Measurements from ENCODE around the gene CLRN3. TPM values are rescaled to one million over a fixed set of nuclear protein-coding genes. Genes with fewer than 3 reads are reported as not detected.

The CLRN3 gene
- total RNA-seq, 1 donor from 2014 or later, result not detected

DNA sequence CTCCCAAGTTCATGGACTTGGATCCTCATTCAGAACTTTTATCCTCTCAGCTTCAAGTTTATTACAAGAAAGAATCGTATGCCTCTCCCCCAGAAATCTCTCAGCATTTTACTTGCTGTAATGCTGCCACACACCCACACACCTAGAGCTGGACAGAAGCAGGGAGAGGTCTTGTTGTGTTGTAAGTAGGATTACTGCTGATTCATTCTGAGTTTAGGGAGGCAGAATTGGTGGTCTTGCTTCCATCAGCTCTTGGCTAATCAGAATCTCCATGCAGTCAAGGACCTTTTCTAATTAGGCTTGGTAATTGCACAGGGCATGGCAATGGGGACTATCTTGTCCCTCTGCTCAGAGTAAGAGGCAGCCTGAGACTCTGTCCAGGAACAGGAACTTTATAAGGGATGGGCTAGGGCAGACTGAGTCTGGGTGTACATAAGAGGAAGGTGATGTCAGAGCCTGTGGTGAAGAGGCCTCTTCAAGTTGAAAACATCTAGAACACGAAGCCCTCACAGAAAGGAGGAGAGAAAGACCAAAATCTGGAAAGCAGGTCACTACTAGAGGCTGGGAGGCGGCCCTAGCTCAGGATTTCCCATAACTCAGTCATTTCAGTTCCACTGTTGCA, 7.1 kb upstream of the CLRN3 start:
- no peak for DNase-seq

DNA sequence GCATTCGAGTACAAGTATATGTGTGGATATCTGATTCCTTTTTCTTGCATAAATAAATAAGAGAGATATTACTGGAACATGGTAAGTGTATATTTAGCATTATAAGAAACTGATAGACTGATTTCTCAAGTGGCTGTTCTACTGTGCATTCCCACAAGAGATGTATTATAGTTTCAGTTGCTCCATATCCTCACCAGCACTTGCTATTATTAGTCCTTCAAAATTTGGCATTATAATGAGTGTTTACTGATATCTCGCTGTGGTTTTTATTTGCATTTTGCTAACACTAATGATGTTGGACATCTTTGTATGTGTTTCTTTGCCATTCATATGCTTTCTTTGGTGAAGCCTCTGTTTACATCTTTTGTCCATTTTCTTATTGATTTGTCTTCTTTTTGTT, 4.4 kb upstream of the CLRN3 start:
- no peak for DNase-seq

DNA sequence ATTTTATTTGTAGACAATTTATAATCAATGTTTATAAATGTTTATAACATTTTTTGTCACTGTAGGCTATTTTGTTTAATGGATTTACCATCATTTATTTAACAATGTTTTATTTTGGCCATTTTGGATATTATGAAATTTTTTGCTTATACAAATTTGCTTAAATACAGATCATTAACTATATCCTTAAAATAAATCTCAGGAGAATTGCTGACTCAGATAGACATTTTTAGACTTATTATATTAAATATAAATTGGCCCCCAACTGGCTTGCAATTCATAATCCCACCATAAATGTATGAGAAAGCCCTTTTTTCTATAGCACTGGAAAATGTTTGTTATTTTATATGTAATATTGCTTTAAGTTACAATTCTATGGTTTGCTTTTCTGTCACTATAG, 3.8 kb upstream of the CLRN3 start:
- DNase-seq, result no peak

DNA sequence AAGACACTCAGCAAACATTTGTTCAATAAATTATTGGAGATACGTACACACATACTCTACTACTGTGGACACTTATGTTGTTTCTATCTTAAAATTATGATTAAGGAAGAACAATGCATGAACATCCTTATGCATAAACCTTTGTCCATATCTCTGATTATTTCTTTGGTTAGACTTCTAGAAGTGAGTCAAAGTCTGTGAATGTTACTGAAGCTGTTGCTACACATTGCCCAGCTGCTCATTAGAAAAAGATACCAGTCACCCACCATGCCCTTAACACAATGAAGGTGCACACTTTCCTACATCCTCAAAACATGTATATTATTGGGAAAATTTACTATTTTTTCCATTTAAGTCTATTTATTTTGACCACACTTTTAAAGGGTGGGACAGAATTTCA, 1.4 kb upstream of the CLRN3 start:
- no peak for DNase-seq

DNA sequence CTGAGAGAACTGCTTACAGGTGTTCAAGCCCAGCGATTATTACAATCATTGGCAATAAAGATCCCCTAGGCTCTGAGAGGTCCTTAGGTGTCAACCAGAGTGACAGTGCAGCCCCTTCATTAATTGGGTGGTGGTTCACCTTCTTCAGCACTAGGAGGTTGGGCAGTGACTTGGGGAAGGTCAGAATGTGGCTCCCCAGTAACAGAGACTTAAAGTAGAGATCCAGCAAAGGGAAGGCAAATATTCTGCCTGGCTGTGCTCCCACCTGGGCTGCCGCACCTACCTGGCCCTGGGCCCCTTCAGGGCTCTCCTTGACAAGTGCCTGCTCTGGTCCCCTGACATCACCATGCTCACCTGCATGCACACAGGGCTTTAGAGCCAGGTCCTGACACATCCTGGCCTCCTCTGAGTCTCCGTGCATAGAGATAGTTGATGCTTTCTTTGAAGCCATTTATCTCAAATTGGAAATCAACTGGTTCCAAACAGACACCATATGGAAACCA, 1.9 kb downstream of the CLRN3 start:
- DNase-seq, result no peak

DNA sequence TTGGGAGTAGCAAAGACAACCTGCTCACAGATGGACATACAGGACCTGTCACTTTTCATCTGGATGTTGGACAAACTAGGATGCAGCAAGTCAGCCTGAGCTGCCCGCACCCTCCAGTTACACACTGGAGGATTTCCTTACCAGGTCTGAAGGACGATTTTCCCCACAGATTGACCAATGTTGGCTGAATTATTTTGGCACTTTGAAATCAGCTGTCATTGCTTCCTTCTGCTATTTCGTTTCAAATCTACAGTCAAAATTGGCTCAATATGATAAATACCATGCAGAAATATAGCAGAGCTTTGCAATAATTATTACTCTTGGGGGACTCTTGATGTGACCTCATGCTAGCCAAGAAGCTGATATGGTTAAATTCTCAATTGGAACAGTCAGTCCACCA, 2.5 kb downstream of the CLRN3 start:
- no peak for DNase-seq

DNA sequence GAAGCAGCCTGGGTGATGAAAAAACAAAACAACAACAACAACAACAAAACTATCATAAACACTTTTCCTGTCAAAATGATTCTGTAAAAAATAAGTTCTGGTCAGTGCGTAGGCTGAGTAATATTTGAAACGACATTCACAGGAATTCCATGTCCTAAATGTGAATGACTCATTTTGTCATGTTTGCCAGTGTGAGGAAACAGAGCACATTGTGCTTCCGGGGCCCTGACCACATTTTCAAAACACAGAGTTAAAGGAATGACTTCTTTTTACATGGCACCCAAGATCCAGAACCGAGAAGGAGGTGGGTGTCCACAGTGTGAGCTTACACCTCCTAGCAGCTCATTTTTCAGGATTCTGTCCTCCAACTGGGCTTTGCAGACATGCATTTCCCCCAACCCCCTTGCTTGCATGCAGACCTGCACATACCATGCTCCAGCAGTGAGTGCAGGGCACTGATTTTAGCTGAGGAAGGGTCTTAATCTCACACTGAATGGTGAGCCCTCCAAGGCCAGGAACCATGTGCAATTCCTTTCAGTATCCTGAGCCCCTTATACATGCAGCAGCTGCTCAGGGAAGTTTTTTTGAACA, 3.0 kb downstream of the CLRN3 start:
- no peak for DNase-seq

DNA sequence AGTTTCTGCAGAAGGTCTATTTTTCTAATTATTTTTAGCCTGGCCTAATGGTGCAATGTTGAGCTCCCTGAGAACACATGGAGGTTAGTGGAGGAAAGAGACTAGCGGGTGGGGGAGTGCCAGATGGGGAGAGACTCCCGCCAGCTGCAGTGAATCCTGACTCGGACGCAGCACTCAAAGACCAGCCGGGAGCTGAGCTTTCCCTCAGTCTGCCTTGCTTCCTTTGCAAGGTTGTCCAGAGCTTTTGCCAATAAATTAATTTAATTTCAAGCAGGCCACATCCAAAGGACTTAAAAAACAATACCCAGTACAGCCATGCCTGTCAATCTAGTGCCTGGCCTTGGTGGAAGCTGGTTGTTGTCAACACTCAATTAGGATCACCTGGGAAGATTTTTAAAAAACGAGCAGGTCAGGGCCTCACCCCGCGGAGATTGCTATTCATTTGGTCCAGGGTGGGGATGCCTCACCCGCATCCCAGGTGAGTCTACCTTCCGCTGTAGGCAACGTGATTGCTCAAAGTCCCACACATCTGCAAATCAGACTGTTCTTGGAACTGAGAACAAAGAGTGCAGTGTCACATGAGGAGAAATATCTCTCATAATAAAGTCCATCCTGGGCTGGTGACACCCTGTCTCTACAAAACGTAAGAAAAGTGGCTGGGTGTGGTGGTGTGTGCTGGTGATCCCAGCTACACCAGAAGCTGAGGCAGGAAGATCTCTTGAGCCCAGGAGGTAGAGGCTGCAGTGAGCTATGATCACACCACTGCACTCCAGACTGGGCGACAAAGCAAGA, 4.0 kb downstream of the CLRN3 start:
- DNase-seq, result peak; percentile 59

DNA sequence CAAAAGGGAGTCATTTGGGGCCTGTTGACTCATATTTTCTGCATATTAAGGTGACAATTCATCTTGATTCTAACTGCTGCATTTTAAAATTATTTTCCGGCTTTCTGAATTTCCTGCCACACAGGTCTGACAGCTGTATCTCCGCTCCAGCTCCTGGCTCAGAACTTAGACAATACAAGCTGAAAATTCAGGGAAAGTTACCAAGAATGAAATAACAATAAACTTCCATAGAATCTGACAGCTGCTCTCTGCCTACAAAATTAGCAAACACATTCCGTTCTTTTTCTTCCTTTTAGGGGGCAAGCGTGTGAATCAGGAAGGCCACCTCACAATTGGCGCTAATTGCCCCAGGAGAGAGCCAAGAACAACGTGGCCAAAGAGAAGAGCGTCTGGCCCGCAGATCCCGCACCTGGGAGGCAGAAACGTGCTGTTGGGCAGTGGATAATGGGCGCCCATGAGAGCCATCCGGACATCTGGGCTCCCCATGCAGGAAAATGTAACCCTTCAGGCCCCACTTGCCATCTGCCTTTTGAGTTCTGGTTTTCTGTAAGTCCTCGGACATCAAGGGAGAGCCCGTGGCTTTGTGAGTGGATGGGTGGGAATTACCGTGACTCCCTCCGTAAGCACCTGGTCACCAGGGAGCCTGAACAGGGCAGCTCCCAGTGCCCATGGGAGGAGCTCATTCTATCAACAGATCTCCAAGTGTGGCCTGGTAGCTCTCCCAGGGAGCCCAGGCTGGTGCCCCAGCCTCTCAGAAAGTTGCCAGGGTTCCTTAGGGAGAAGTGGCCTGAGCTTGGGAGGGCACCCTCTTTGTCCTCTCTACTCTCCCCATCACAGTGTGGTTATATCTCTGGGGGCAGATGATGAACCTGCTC, 5.0 kb downstream of the CLRN3 start:
- peak; percentile 54 for DNase-seq

DNA sequence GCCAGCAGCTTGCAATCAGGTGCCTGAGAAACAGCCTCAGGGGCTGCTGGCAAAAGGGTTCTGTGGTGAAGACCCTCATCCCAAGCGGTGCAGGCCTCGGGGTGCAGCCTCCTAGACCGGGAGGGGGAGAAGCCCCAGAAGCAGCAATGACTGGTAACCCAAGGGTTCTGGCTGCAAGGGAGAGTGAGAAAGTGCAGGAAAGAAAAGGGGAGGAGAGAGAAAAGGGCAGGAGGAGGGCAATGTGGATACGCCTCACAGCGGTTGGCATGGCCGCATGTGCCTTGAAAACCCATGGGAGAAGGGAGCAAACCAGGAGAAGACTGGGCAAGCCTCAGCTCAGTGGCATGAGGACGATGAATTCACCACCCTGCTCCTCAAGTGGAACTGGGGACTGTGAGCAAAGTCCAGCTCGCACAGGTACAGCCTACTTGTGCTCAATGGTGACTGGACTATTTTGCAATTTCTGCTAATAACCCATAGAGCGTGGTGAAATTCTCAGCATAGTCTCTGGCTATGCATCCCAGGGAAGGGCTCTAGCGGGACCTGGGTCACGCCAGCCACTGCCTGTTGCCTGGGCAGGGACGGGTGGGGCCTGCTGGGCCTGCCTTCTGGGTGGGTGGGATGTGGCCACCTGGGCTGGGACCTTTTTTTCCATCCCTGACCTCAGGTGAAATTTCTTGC, 6.2 kb downstream of the CLRN3 start:
- DNase-seq, result no peak

DNA sequence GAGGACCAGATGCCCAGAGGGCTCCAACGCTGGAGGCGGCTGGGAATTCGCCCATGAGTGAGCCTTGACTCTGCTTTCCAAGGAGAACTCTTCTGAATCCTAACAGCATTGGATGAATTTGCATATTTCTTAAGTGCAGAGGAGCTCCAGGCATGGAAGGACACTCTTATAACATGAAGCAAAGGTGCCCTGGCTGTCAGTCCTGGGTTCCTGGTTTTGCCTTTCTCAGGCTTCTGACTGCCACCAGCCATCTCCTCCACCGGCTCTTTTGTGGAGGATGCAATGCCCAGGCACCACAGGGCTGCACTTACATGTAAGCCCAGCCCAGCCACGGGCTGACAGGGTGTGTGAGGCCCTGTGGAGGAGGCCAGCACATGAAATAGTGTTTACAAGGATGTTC, 8.2 kb downstream of the CLRN3 start:
- DNase-seq, result no peak

DNA sequence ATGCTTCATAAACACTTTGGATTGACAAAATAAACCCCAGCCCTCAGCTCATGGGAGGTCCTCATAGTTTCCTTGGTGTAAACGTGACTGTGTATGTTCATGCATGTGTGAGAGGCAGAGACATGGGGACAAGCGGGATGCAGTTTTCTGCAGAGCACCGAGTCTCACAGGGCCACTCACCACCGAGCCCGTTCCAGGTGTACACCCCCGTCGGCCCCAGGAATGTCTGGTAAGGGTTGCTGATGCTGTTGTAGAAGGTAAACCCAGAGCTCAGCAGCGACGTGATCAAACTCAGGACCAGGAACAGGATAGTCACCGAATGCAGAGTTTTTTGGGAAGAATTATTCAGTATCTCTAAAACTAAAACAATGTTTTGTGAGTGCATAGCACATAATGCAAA, 9.2 kb downstream of the CLRN3 start:
- no peak for DNase-seq

DNA sequence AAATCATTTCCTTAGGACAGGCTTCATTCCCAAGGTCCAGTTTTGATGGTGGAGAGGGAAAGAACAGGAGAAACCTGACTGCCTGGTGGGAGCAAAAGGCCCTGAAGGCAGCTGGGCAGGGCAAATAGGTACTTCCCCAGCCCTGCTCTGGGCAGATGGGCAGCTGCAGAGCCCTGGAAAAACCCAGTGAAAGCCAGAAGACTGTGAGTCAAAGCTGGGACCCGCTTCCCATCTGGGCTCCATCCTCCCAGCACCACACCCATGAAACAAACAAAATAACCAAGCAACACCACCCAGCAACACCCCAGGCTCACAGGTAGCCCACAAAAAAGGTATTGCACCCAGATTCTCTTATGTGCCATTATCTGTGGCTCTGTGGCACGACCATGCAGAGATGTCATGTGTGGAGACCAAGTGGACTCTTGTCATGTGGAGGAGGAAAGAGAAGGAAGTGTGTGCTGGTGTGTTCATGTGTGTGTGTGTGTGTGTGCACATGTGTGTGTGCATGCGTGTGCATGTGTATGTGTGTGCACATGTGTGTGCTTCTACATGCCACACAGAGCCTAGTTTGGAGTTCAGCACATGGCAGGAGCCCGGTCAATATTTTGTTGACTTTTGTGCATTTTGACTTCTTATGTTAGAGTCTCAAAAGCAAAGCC, 9.8 kb downstream of the CLRN3 start:
- DNase-seq, result no peak

DNA sequence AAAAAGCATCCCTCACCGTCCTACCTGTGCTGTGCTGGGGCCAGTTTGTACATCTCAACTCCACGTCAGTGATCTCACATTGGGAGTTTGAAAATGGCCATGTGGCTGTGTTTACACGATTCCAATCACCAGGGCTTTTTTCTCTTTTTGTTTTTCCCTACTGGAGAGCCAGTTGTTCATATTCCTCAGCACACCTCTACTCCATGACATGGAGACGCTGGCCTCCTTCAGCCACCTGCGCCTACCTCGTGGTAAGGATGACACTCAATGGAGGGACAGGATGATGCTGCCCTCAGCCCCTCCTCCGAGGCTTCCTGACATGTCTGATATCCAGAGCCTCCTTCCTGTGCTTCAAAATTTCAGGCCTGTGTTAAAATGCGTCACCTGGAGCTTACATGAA, 10.3 kb downstream of the CLRN3 start:
- DNase-seq, result no peak

DNA sequence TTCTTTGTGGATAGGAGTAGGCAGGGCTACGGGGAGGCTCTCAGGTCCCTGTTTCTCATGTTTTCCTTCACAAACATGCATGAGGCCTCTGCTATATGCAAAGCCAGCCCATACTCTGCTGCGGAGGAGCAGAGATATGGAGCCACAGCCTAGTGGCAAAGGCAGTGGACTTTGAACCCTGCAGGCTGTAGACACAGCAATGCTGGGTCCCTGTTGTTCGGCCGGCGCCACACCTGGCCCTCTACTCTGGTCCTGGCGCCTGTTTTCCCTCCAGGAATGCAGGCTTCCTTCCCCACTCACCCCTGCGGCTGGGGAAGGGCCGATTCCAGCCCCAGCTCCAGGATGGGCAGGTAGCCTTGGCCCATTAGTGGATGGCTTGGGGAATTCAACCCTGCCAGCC, 11.5 kb downstream of the CLRN3 start:
- no peak for DNase-seq

DNA sequence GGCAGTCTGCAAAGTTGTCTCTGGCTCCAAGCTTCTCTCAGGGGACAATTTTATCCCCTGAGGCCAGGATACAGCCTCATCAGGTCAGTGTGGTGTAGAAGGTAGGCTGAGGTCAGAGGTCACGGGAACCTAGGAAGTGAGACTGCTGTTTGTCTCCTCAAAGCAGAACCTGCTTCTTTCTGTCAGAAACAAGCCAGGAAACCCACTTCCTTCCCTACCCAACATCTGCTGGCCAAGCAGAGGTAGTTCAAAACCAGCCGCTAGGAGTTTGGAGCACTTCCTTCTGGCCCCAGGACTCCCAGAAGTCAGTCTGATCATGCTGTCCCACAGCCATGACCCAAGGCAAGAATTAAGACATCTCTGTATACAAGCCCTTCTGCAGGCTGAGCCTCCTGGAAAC, 12.2 kb downstream of the CLRN3 start:
- DNase-seq, result no peak

DNA sequence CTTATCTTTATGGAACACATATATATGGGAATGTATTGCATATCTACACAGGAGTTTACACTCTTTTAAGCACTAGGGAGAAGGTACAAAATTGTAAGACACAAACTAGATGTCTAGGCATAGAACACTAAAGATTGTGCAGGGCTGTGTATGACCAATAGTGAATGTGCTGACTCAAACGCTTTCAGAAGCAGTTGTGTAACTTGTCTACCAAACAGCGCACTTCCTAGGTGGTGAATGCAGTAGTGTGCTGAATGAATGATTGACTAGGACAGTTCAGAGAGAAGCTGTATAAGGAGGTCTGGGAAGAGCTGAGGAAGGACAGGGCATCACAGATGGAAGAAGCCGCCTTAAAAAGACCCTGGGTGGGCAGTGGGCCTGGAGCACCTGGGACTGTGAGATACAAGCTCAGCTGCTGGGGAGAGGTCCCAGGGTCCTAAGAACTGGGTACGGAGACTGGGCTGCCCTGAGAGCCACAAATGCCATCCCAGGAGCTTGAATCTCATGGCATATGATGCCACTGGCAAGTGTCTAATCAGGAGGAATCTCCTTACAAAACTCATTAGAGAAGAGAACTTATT, 14.2 kb downstream of the CLRN3 start:
- DNase-seq, result no peak

DNA sequence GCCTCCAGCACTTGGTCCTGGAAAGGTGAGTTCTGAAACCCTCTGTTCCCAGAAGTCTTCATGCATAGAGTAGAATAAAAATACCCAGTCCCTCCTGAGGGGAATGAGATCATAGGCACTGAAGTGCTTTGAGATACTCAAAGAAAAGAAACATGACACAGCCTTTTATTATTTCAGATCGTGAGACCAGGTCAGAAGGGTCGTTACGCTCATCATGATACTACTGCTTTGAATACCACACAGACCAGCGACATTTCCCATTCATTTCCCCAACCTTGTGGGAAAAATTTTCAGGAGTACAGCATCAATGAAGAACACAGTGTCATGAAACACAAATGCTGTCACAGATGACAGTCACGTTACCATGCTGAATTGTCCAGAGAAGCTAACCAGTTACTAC, 15.0 kb downstream of the CLRN3 start:
- DNase-seq, result no peak

DNA sequence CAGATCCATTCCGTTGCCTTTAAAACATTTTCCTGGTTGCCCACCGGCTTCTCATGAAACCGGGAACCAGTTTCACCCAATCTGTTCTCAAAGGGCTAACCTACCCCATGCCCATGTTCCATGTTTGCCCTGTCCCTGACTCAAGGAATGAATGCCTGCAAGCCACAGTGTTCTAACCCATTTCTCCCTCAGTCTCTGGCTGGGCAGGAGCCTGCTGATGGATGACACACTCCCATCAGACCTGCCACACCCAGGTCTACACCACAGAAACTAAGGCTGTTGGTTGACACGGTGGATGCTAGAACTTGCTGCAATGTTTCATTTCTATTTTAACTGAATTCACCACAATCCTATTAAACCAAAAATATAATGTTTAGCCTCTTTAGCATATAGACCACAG, 15.6 kb downstream of the CLRN3 start:
- DNase-seq, result no peak

DNA sequence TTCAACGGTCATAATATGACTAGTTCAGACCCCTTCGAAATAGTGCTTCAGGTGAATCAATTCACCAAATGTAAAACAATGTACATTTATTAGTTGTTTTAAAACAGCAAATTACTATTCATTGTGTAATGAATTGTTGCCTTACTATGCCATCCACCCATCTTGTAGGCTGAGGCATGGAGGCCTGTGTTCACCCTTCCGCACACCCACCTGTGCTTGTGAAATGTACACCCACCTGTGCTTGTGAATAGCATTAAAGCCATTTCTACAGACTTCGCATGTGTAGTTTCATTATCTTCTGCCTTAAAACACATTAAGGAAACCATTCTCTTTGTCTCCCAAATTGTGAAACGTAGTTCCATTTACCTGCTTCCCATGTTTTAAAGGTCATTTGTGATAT, 16.8 kb downstream of the CLRN3 start:
- no peak for DNase-seq

DNA sequence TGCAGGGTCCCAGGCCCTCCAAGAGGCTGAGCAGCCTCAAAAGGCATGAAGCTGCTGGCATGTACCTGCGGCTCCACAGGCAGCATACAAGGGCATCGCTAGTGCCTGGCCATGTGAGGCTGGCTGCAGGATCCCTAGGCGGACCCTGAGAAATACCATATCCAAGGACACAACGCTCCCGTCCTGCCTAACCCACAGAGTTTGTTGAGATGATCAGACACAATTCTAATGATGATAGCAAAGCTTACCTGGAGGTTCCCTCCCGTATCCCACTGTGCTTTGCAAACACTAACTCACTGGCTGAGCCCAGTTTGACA, 17.3 kb downstream of the CLRN3 start:
- no peak for DNase-seq
